NCI-H2171 (cell line): ENCODE measurements around the gene GDAP1L1.
"Not testable (repeated sequence)": the region's sequence is repeated elsewhere in the genome, so short reads cannot be mapped to it uniquely, and the experiment has no call there.

ENCODE experiments used
- DNase-seq: peaks from one replicate; lab custom pipeline; 2025; lab: John Stamatoyannopoulos, UW

The GDAP1L1 gene

GRCh38 chr20:44219791-44220190 lies 27.3 kb upstream of the GDAP1L1 start:
- DNase-seq = no peak

- DNase-seq = no peak
Measured at GRCh38 chr20:44221368-44221954, 25.6 kb upstream of the GDAP1L1 start.

- DNase-seq = no peak
Measured at GRCh38 chr20:44222027-44222426, 25.1 kb upstream of the GDAP1L1 start.

GRCh38 chr20:44222633-44223368 lies 24.3 kb upstream of the GDAP1L1 start:
- DNase-seq = no peak

GRCh38 chr20:44223721-44224120 lies 23.4 kb upstream of the GDAP1L1 start:
- no peak for DNase-seq

GRCh38 chr20:44224637-44225036 lies 22.5 kb upstream of the GDAP1L1 start:
- DNase-seq = no peak

GRCh38 chr20:44228465-44229258 lies 18.4 kb upstream of the GDAP1L1 start:
- no peak for DNase-seq

GRCh38 chr20:44231193-44231592 lies 15.9 kb upstream of the GDAP1L1 start:
- DNase-seq = no peak

- DNase-seq = no peak
Measured at GRCh38 chr20:44231713-44232468, 15.2 kb upstream of the GDAP1L1 start.

- DNase-seq = not testable (repeated sequence)
Measured at GRCh38 chr20:44232469-44232856, 14.6 kb upstream of the GDAP1L1 start.

GRCh38 chr20:44233436-44234016 lies 13.6 kb upstream of the GDAP1L1 start:
- no peak for DNase-seq

GRCh38 chr20:44234566-44235317 lies 12.4 kb upstream of the GDAP1L1 start:
- DNase-seq = no peak

GRCh38 chr20:44235702-44236101 lies 11.4 kb upstream of the GDAP1L1 start:
- DNase-seq = no peak

GRCh38 chr20:44236840-44237239 lies 10.3 kb upstream of the GDAP1L1 start:
- not testable (repeated sequence) for DNase-seq

- DNase-seq = no peak
Measured at GRCh38 chr20:44241796-44242195, 5.3 kb upstream of the GDAP1L1 start.

- no peak for DNase-seq
Measured at GRCh38 chr20:44245977-44246376, 1.1 kb upstream of the GDAP1L1 start.

- no peak for DNase-seq
Measured at GRCh38 chr20:44247586-44248409, 690 bp downstream of the GDAP1L1 start.

GRCh38 chr20:44248410-44248759 lies 1.3 kb downstream of the GDAP1L1 start:
- DNase-seq = no peak

GRCh38 chr20:44251284-44251683 lies 4.2 kb downstream of the GDAP1L1 start:
- DNase-seq = no peak

GRCh38 chr20:44253528-44253927 lies 6.4 kb downstream of the GDAP1L1 start:
- no peak for DNase-seq
